GM18909 (cell line): ENCODE data around the gene MT1H.
"Not testable (repeated sequence)": the region's sequence is repeated elsewhere in the genome, so short reads cannot be mapped to it uniquely, and the experiment has no call there.

Source experiments
- ATAC-seq: cut with Tn5 transposase; IDR thresholded peaks from one replicate; pipeline ENCODE4 v1.9.1; 2021; ENCODE audit warnings: mild to moderate bottlenecking; ENCODE audit not compliant: unreplicated experiment, poor library complexity

The MT1H gene

DNA sequence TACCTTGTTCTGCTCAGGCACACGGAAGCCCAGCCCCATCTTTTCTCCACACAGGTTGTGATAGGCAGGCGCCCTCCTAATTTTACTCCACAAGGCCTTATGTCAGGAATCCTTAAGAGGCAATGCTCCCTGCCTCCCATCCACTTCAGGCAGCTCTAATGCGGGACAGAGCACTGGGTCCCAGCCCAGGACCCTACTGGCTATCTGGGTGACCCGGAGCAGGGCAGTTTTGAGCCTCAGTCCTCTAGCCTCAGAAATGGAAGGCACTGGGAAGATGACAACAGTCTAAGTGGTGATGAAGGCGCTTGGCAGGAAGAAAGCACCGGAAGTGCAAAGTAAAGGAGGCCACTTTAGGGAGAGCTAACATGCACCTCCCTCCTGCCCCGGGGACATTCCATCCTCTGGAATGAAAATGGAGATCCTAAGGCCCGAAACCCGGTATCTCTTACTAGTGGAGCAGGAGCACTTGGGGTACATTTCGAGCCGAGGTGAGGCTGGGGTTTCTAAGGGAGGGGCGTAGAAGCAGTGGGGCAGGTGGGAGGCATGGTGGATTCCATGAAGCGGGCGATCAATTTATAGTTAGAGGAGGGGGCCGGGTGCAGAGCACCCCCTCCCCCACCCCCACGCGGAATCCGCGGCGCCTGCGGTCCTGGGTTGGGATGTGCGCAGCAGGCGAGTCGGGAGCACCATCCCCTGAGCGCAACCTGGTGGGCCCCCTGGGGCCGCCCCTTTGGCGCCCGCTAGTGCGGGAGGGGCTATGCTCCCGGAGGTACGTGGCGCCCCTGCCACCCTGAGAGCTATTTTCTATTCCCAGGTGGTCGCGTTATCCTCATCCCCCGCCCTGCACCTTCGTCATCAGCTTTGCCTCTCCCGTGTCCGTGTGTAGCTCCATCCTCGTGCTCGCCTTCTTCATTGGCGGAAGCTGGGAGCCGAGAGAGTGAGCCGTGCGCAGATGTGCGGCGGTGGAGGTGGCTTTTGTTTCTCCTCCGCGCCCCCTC is 7.0 kb upstream of the MT1H start:
- ATAC-seq = no peak

DNA sequence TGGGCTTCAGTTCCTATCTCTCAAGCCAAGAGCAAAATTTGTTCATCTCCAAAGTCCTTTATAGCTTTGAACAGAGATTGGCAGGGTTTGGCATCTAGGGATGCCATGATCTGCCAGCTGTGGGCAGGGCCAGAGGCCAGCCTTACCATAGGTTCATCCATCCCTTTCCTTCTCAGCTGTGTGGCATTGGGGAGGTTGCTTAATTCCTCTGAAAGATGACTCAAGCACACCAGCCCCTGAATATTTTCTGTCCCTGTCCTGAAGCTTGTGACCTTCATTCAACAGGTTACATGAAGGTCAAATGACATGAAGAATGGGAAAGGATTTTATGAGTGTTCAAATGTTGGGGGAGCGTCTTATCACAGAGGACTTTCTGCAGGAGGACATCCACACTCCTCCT is 5.1 kb upstream of the MT1H start:
- ATAC-seq = no peak

DNA sequence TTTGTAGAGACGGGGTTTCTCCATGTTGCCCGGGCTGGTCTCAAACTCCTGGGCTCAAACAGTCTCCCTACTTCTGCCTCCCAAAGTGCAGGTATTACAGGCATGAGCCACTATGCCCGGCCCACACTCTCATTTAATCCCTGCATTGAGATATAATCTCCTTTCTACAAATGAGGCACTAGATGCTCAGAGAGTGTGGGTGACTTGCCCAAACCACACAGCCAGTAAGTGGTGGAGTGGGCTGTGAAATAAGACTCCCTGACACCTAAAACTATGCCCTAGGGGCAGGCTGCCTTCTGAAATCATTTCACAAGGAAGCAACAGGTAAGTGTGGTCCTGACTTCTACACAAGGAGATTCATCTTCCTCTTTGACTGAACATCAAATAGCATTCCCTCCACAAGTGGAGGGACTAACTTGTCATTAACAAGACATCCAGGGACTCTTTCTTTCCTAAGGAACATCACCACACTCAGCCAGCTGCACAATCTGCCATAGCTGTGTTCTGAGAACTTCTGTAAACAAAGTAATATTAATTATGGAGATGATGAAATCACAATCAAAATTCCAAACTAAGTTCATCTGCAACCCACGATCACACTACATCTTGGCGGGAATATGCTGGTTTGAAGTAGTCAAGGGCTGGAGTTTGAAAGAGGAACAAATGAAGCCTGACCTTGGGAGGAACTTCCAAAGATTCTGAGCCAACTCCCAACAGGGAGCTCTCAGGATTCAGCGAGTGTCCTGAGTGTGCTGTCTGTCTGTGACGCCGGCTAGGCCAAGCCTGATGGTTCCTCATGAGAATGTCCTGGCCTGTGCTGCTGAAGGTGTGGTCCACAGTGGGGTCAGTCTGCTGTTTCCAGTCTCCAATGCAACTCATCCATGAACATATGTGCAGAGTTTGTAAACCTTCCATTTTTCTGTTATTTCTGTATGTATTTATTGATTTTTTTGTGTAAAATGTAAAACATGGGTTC is 4.0 kb upstream of the MT1H start:
- ATAC-seq = not testable (repeated sequence)

DNA sequence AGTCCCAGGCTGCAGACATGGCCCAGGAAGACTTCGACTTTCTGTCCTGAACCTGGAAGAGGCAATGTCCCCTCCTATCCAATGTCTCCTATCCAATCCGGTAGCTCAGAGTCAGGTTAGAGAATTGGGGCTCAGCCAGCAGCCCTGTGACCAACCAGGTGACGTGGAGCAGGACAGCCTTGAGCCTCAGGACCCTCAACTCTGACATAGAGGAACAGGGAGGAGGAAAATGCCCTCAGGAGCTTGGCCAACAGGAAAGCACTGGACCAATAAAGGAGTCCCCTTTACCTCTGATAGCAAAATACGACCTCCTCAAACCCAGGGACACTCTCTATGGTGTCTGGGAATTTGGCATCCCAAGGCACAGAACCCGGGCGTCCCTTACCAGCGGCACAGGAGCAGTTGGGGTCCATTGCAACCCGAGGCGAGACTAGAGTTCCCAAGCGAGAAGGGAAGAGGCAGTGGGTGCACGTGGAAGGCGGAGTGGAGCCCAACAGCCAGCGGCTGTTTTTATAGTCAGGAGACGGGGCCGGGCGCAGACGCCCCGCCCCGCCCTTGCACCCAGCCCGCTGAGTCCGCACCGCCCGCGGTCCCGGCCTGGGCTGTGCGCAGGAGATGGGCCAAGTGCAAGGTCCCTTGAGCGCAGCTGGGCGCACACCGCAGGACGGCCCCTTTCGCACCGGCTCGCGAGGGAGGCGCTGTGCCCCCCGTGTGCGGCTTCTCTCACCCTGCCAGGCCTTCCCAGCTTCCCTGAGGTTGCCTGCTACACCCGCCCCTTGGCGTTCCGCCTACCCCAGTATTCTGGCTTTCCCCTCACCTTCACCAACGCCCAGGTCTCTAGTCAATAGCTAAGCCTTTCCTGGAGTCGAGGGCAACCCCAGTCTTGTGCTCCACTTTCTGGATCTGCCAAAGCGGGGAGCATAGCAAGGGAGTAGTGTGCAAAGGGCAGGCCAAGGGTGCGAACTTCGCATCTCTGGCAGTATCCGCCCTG is 1.7 kb upstream of the MT1H start, which contains the start of gene MT1G:
Gene MT1G (minus strand): TSS at position 485 of the 991 bp plus-strand sequence. CDS start 72 bp downstream, at position 413.
- ATAC-seq = no peak

DNA sequence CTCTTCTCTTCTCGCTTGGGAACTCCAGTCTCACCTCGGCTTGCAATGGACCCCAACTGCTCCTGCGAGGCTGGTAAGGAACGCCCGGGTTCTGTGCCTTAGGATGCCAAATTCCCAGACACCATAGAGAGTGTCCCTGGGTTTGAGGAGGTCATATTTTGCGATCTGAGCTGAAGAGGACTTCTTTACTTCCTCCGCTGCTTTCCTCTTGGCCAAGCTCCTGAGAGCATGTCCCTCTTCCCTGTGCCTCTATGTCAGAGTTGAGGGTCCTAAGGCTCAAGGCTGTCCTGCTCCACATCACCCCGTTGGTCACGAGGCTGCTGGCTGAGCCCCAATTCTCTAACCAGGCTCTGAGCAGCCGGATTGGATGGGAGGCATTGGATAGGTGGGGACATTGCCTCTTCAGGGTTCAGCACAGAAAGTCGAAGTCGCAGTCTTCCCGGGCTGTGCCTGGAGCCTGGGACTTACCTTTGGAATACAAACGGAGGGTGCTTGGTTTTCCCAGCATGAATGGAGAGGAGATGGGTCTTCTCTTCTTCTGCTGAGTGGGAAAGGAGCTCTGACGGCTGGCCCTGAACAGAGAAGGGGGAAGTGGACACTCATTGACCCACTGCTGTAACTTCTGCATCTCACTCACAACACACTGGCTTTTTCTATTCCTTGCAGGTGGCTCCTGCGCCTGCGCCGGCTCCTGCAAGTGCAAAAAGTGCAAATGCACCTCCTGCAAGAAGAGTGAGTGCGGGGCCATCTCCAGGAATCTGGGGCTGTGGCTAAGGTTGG is 416 bp downstream of the MT1H start:
- ATAC-seq = no peak

DNA sequence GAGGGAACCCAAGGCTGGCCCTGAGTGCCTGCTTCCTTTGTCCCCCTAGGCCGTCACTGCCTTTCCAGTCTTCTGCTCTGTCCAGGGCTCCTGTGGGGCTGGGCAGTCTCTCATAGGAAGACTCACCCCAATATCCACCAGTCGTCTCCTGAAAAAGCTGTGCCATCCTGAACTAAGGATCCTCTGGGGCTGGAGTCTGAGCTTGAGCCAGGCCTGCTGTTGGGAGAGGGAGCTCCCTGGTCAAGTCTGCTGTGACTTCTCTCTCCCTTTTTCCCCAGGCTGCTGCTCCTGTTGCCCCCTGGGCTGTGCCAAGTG is 963 bp downstream of the MT1H start:
- ATAC-seq = no peak

DNA sequence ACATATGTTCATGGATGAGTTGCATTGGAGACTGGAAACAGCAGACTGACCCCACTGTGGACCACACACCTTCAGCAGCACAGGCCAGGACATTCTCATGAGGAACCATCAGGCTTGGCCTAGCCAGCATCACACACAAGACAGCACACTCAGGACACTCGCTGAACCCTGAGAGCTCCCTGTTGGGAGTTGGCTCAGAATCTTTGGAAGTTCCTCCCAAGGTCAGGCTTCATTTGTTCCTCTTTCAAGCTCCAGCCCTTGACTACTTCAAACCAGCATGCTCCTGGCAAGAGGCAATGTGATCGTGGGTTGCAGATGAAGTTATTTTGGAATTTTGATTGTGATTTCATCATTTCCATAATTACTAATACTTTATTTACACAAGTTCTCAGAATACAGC is 2.1 kb downstream of the MT1H start:
- ATAC-seq = not testable (repeated sequence)

DNA sequence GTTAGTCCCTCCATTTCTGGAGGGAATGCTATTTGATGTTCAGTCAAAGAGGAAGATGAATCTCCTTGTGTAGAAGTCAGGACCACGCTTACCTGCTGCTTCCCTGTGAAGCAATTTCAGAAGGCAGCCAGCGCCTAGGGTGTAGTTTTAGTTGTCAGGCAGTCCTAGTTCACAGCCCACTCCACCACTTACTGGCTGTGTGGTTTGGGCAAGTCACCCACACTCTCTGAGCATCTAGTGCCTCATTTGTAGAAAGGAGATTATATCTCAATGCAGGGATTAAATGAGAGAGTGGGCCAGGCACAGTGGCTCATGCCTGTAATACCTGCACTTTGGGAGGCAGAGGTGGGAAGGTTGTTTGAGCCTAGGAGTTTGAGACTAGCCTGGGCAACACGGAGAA is 2.6 kb downstream of the MT1H start:
- not testable (repeated sequence) for ATAC-seq

DNA sequence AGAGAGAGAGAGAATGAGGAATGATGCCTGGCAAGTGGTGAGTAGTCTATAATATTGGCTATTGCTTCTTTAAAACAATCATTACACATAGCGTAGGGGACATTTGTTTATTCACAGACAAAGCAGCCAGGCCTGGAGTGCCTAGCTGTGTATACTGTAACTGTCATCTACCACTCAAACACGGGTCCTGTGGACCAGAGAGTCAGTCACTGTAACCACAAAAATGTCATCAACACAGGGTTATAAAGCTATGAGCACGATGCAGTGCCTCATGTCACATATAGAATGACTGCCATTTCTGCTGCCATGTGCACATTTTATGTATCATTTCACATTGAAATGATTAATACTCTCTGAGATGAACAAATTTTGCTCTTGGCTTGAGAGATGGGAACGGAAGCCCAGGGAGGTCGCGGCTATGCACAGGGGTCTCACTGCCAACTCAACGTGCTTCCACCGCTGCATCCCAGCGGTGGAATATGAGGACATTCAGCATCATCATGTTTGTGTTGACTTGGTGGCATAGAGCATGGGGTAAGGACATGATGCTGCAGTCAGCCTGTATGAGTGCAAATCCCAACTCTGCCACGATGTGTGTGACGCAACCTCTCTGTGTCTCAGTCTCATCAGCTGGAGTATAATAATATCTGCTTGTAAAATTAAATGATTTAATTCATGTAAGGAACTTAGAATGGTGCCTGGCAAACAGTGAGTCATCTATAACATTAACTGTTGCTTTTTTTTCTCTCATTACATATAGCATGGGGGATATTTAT is 3.3 kb downstream of the MT1H start:
- no peak for ATAC-seq

DNA sequence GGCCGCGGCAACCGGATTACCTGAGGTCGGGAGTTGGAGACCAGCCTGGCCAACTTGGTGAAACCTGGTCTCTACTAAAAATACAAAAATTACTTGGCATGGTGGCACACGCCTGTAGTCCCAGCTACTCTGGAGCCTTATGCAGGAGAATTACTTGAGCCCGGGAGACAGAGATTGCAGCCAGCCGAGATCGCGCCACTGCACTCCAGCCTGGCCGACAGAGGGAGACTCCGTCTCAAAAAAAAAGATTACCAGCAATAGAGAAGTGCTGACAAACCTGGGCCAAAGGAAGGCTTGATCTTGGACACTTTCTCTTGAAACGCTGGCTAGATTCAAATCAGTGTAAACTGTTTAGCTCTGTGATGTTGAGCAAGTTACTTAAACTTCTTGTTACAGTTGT is 4.3 kb downstream of the MT1H start:
- no peak for ATAC-seq

DNA sequence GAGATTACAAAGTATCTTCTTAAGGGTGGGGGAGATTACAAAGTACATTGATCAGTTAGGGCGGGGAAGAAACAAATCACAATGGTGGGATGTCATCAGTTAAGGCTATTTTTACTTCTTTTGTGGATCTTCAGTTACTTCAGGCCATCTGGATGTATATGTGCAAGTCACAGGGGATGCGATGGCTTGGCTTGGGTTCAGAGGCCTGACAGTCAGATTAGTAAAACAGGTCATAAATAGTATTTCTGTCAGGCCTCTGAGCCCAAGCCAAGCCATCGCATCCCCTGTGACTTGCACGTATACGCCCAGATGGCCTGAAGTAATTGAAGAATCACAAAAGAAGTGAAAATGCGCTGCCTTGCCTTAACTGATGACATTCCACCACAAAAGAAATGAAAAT is 5.0 kb downstream of the MT1H start:
- ATAC-seq = not testable (repeated sequence)

DNA sequence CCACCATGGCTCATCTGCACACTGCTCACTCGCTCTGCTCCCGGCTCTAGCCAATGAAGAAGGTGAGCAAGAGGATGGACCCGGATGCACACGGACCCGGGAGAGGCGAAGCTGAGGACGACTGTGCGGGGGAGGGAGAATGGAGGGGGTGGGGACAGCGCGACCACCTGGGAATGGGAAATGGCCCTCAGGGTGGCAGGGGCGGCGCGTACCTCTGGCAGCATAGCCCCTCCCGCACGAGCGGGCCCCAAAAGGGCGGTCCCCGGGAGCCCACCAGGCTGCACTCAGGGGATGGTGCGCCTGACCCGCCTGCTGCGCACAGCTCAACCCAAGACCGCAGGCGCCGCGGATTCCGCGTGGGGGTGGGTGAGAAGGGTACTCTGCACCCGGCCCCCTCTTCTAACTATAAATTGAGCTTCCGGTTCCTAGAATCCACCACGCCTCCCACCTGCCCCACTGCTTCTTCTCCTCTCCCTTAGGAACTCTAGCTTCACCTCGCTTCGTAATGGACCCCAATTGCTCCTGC is 6.1 kb downstream of the MT1H start:
- no peak for ATAC-seq

DNA sequence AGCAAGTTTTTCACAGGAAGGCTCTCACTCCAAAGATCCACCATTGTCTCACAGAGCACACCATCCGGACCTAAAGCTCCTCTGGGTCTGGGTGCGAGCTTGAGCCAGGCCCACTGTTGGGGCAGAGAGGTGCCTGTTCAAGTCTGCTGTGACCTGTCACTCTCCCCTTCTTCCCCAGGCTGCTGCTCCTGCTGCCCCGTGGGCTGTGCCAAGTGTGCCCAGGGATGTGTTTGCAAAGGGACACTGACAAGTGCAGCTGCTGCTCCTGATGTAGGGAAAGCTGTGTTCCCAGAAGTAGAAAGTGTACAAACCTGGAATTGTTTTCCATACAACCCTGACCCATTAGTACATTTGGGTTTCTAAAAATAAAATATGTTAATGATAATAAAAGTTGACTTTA is 7.9 kb downstream of the MT1H start:
- no peak for ATAC-seq

DNA sequence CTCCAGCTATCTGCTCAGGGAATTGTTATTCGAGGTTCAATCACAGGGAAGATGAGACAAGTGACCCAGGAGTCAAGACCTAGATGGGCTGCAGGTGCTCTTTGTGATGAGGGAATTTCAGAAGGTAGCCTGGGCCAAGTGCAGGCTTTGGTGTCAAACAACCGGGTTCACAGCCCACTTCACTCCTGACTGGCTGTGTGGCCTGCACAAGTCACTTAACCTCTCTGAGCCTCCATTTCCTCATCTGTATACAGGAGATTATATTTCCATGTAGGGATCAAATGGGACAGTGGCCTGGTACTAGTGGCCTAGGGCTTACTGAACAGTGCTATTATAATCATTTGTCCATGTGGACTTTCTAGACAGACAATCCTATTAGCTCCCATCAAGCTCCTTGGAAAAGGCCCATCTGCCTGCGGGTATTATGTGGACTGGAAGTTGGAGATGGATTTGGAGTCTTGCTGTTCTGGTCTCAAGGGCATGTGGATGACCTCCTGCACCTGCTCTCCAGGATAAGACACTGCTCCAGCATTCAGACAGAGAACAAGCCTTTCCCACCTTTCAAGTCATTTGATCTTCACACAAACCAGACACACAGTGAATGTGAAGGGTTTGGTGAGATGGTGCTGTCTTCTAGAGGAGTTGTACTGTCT is 9.6 kb downstream of the MT1H start:
- no peak for ATAC-seq

DNA sequence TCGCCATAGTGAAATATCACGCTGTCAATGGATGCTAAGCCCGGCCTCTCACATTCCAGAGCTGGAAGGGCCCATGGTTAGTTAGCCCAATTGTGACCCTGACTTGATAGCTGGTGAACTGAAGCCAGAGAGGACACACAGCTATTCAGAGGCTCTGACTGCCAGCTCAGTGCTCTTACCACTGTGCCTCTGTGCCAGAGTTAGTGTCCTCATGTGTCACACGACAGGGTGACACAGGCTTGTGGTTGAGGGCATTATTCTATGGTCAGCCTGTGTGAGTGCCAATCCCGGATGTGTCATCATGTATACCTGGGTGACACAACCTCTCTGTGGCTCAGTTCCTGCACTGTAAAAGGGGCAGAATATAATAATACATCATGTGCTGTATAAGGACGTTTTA is 10.2 kb downstream of the MT1H start:
- ATAC-seq = no peak

DNA sequence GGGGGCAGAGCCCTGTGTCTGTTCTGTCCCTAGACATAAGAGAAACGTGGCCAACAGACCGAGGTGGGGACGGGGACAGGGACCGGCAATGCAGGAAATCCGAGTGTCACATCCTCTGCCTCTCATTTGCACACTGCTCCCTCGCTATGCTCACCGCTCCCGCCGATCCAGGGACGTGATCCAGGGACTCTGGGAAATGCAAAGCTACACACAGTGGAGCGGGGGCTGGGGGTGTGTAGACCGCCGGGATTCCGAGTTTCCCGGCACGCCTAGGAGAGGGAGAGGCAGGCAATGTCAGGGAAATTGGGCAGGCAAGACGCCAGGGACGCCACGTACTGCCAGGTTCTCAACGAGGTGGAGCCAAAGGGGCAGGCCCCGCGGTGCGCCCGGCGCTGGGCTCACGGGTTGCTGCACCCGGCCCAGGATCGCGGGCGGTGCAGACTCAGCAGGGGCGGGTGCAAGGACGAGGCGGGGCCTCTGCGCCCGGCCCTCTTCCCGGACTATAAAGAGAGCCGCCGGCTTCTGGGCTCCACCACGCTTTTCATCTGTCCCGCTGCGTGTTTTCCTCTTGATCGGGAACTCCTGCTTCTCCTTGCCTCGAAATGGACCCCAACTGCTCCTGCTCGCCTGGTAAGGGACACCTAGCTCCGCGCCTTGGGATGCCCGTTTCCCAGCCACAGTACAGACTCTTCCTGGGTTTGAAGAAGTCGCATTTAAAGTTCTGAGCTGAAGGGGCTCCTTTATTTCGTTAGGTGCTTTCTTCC is 12.5 kb downstream of the MT1H start, which contains the start of gene MT1X:
Gene MT1X (plus strand): TSS at position 532 of the 764 bp plus-strand sequence. CDS start 71 bp downstream, at position 603.
- peak; percentile 98 for ATAC-seq
